ENCODE results near the gene HECTD2.
"Not testable (repeated sequence)": the region's sequence is repeated elsewhere in the genome, so short reads cannot be mapped to it uniquely, and the experiment has no call there.

Gene HECTD2

DNA sequence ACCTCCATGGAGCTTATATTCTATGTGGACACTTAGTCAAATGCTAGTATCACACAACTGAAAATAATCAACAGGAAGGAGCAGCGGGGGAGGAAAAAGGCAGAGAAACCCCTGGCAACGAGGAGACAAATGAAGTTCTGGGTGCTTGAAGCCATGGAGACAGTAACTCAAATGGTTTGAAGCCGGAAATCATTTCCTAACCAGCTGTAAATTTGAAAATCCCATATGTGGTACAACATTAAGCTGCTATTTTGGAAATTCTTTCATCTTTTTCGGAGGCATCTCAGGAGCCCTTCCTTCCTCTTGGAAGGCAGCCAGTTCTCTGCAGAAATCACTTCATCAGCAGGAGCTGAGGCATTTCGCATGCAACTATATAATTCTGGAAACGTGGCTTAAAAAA, 131.3 kb downstream of the HECTD2 start:
- no peak for DNase-seq

DNA sequence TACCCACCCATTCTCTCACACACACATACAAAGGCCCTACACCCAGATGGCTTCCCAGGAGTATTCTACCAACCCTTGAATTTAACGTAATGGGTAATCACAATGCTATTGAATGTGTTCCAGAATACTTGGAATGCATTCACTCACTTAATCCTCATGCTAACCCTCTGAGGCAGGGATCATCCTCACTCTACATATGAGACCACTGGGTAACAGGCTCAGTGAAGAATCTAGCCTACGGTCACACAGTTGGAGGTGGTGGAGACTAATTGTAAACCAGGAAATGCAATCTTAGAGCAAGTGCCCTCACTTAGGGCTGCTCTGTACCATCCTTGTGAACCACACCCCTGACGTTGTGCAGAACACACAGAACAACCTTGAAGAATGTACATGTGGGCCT, 135.2 kb downstream of the HECTD2 start:
- no peak for DNase-seq

DNA sequence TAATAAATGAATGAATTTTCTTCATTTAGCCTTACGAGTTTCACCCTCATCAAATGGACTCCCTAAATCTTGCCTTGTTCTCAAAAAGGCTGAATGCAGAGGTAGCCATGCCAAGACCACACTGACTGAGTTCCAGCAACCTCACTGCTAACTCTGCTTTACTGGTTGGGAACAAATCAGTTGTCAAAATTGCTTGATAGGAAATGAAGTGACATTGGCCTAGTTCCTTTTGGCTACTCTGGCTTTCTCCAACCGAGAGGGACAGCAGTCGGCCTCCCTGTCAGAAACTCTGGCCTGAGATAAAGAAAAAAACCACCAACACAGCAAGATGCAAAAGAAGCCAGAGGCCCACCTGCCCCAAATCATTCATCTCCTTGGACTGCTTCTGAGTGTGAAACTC, 135.7 kb downstream of the HECTD2 start:
- no peak for DNase-seq

DNA sequence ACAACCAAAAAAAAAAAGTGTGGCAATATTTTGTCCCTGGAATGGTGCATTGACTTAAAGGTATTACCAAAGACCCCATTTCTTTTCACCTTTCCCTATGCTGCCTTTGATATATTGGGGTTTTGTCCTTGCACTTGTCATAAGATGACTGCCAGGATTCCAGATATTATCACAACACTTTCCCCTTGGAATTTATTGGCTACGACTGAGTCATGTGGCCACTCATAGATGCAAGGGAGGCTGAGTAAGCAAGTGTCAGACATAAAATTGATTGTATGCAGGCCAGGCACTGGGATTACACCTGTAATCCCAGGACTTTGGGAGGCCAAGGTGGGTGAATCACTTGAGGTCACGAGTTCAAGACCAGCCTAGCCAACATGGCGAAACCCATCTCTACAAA, 139.1 kb downstream of the HECTD2 start:
- no peak for DNase-seq

DNA sequence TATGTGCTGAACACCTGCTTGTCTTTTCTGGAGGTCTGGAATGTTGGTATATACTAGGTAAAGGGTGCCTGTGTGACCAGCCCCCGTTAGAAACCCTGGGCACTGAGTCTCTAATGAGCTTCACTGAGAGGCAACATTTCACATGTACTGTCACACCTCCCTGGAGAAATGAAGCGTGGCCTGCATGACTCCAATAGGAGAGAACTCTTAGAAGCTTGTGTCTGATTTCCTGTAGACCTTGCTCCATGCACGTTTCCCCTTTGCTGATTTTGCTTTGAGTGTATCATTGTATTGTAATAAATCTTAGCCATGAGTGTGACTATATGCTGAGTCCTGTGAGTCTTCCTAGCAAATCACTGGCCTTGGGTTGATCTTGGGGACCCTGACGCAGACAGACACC, 139.9 kb downstream of the HECTD2 start:
- no peak for DNase-seq

DNA sequence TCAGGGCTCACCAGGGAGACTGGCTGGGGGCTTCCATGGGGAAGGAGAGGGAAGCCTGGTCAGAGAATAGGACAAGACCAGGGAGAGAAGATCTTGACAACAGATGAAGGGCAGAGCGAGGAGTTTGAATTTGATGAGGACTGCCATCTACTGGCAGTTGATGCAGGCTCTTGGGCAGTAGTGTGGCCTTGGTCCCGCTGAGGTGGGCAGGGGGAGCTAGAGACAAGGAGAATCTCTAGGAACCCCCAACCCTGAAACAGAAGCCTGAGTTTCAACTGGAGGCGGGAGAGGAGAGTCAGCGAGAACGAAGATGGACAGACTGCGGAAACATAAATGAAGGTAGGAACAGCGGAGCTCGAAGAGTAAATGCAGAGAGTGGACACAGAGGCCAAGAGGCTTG, 141.7 kb downstream of the HECTD2 start:
- peak; percentile 25 for DNase-seq

DNA sequence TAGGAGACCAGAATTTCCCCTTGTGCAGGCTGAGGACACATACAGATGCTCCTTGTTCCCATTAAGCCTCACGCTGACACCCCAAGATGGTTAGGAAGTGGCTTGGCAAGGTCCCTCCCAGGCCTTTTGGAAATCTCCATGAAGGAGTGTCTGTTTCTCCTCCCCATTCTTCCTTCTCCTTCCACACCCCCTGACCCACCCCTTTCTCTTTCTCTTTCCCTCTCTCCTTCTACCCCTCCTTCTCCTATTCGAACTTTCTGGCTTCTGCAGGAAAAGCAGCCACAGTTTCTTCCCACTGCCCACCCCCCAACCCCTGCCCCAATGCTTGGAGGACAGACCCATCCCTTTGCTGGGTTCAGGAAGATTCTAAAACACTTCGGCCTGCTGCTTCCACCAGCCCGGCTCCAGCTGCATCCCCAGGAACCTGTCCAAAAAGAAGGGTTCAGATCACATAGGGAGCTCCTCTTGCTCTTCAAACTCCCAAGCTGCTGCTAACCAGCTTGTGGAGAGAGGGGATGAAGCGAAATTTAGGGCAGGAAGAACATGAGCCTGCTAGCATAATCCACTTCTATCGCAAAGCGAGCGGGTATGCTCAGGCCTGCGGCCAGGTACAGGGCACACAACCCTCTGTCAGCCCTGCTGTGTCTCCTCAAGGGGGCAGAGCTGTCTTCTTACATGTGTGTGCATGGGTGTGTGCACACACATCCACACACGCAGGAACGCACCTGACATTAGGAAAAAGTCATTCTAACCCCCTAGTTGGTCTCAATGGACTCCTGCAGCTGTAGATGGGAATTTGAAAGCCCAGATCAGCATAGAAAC, 142.3 kb downstream of the HECTD2 start:
- peak; percentile 2 for DNase-seq

DNA sequence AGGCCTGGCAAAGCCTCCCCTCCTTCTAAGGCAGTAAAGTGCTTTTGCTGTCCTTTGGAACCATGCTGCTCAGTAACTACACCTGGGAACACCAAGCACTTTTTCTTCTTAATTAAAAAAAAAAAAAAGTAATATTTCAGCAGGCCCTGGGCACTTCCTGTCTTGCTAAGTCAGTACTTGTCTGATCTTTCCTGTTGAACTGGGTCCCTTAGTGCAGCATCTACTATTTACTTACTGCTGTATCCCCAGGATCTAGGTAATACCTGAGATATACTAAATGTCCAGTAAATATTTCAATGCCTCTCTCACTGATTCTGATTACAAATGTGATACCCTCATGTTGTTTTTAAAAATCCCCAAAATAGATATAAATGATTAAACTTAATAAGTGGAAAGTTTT, 145.3 kb downstream of the HECTD2 start:
- DNase-seq = no peak

DNA sequence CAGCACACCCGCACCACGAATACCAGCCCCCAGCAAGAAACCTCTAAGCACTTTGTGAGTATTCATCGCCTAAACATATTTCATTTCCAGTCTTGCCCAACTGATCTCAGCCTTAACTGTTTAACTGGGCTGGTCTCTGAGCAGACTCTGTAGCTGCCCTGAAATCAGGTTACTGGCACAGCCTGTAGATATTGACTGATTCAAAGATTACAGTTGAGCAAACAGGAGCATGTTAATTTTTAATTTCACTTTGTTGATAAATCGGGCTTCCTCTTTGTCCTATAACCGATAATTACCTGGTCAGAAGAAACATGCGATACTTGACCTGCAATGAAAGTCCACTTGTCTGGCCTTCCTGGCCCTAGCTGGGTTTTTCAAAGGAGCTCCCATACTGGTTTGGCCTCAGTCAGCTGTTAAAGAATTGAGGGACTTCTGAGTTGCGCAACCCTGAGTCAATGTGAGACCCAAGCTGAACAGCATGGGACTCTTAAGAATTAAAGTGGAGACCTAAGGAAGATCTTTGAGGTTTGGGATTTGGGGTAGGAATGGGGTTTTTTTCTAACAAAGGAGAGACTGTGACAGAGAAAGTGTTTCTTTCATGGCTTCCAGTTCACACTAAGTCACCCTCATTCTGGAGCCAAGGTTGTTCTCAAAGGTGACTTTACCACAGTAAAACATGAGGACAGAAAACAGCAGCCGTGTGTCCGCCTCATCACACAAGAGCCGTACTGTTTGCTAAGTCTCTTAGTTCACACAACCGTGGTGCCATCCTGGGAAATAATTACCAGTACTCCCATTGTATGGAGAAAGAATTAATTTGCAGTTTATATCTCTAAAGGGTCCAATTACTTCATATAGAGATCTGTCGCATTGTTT, 146.8 kb downstream of the HECTD2 start:
- DNase-seq = no peak

DNA sequence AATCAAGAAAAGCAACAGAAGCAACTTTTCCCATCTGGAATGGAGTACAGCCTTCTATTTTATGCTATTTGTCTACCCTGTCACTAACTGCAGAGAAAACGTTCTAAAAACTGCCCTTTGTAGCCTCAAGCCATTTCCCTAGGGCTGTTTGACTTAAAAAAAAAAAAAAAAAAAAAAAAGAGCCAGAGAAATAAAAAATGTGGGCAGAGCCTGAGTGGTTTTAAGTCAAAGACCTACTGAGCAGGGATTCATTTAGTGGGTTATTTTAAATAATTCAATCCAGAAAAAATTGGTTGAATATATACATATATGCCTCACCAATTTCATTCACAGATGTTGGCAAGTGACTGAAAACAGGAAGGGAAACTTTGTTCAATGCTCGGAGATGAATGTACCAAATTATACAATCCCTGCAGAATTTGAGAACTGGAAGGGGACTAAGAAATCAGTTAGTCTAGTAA, 147.5 kb downstream of the HECTD2 start:
- no peak for DNase-seq

DNA sequence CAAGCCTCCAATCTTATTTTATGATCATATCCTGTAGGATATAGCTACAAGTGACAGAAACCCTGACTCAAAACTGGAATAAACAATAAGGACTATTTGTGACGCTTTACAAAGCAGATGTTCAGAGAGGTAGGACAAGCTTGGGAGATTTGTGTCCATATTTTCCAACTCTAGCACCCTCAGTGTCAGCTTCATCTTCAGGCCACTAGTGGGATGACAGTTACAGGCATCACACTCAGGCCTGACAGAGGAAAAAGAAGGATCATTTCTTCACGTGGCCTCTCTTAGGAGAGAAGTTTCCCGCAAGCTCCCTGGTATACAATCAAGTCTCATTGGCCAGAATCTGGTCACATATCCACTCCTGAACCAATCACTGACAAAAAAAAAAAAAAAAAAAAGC, 148.3 kb downstream of the HECTD2 start:
- DNase-seq = no peak

DNA sequence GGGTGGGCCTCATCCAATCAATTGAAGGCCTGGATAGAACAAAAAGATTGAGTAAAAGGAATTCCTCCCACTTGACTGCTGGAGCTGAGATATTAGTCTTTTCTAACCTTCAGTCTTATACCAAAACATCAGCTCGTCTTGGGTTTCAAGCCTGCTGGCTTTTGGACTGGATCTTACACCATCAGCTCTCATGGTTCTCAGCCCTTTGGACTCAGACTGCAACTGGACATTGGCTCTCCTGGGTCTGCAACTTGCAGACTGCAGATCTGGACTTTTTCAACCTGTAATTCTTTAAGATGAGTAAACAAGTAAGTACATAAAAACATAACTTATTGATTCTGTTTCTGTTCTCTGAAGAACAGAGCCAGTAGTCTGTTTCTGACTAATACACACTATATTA, 149.0 kb downstream of the HECTD2 start:
- DNase-seq = no peak

DNA sequence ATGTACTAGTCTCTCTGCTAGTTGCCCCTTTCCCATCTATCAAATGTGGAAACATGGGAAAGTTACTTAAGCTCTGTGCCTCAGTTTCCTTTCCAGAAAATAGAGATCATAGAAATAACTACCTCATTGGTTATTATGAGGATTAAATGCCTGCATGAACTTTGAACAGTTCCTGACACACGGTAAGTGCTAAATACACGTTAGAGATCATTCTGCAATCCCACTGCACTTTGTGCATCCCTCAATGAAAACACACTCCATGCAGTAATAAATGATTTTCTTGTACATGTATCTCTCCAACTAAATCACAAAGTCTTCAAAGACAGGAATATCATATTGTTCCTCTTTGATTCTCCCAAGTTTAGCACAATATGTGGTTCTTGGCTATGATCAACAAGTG, 149.6 kb downstream of the HECTD2 start:
- no peak for DNase-seq

DNA sequence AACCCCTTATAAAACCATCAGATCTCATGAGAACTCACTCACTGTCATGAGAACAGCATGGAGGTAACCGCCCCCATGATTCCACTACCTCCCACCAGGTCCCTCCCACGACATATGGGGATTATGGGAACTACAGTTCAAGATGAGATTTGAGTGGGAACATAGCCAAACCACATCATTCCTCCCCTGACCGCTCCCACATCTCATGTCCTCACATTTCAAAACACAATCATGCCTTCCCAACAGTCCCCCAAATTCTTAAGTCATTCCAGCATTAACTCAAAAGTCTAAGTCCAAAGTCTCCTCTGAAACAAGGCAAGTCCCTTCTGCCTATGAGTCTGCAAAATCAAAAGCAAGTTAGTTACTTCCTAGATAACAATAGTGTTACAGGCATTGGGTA, 150.7 kb downstream of the HECTD2 start:
- DNase-seq = not testable (repeated sequence)

DNA sequence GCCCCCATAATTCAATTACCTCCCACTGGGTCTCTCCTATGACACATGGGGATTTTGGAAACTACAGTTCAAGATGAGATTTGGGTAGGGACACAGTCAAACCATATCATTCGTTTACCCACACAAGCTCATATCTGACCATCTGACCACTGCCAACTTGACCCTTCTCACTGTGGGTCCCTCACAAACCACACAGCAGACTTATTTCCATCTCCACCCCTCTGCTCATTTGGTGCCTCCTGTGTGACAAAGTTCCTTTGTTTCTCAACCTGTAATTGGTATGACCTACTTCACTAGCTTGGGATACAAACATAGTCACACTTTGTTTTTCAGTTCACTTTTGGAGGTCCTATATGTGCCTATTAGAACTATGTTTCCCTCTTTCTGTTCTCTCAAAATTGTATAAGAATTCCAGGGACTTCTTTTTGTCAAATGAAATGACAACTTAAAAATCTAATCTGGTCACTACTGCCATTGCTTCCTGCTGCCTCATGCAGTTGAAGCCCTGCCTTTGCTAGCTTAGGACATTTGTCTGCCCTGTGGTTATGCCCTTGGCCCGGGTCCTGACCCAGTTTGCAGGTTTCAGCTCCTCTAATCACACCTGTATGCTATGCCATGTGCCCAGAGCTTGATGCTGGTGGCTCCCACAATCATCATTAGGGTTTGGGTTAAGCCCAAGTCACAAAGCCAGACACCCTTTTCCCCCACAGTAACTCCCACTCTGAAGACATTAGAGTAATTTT, 152.9 kb downstream of the HECTD2 start:
- no peak for DNase-seq

DNA sequence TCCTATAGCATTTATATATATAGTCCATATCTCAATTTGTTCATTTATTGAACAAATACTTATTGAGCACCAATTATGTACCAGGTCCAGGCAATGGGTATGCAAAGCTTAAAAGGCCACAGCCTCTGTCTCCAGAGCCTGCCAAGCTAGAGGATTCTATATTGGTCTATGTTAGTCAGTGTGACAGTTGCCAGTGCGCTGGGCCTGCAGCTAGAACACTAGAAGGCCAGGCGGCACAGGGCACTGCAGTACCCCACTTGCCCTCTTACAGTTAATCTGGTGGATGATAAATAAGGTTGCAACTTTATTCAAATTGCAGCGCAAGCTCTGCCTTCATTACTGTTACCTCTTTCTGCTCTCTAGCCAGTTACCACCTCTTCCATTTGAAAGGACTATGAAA, 153.9 kb downstream of the HECTD2 start:
- DNase-seq = no peak

Data from NCI-H345 (cell line).